Fibroblast of skin of abdomen (primary cell): ENCODE measurements around the gene SCOC.
"Not testable (repeated sequence)": the region's sequence is repeated elsewhere in the genome, so short reads cannot be mapped to it uniquely, and the experiment has no call there.

Experiments
- DNase-seq: peaks from one replicate; pipeline ENCODE4 v3.0.0-alpha.2; 2013

Gene SCOC

DNA sequence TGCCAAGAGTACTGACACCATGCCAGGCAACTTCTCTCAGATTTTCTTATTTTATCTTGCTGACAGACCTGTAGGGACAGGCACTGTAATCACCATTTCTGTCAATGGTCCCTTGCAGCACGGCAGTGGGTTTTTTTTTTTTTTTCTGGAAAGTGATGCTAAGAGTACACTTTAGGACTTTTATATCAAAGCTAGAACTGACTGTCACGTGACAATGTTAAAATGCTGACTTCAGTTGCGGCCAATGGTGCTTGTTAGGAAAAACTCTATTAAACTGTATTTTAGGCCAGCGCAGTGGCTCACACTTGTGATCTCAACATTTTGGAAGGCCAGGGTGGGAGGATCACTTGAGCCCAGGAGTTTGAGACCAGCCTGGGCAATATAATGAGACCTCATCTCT is 12.3 kb upstream of the SCOC start:
- DNase-seq, result no peak

GRCh38 chr4:140363051-140363450 is 10.4 kb upstream of the SCOC start:
- no peak for DNase-seq

DNA sequence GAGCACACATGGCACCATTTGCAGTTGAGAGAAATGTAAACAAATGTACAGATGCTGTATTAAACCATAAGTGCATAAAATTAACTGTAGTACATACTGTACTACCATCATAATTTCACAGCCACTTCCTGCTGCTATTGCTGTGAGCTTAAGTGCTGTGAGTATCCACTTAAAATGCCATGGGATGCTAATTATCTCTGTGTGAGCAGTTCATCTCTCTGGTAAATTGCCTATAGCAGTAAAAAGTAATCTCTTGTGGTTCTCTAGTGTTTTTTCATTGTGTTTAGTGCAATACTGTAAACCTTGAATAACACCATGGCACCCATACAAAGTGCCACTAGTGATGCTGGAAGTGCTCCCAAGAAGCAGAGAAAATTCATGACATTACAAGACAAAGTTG is 9.9 kb upstream of the SCOC start:
- DNase-seq, result no peak

- DNase-seq, result peak; percentile 52
Measured at GRCh38 chr4:140367738-140368137, 5.7 kb upstream of the SCOC start.

DNA sequence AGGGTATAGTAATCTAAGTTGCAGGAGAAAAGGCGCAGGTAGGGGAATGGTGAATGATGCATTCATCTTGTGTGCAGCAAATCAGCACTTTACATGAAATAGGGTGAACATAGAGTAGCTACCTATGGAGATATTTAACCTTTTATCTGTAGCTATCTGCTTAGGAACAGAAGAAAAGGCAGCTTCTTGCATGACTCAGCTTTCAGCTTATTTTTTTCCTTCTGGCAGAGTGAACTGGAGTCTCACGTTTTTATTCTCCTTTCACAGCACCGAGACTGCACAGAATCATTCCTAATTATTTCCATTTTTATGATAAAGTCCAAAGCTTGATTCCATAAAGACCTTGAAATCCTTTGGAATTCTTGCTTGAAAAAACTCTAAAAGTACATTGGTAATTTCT is 4.8 kb upstream of the SCOC start:
- no peak for DNase-seq

- DNase-seq, result peak; percentile 10
Measured at GRCh38 chr4:140372751-140373327, 607 bp upstream of the SCOC start.

DNA sequence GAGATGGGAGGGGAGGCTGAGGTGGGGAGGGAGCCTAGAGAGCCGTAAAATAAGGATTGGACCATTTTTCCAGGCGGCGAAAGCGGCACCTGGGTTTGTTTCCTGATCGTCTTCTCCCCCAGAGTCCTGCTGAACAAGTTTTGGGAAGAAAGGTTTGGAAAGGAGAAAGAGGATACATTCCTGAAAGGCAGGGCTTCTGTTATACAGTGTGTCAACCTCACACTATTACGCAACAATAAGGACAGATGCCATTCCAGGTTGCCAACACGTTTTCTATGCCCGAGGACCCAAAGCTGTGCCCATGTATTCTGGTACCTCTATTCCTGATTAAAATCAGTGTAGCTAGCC is 658 bp downstream of the SCOC start:
- DNase-seq, result no peak

- no peak for DNase-seq
Measured at GRCh38 chr4:140382732-140383131, 9.3 kb downstream of the SCOC start.

DNA sequence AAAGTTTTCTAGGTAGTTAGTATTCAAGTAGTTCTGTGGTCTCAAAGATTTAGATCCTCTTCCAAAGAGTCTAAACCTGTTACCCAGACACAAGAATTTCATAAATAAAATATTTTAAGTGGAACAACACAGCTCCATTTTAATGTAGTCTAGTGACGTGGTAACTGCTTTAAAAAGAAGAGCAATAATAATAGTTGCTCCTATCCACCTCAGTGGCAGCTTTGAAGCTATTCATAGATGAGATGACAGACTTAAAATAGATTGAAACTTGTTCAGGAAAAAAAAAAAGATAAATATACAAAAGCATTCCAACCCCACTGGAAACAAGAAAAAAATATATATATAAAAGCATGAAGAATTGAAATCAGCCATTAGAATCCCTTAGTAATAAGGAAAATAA is 14.6 kb downstream of the SCOC start:
- no peak for DNase-seq

GRCh38 chr4:140395668-140396067 is 22.2 kb downstream of the SCOC start:
- DNase-seq, result no peak

- DNase-seq, result no peak
Measured at GRCh38 chr4:140400111-140400510, 26.7 kb downstream of the SCOC start.

- DNase-seq, result no peak
Measured at GRCh38 chr4:140406292-140406691, 32.8 kb downstream of the SCOC start.

GRCh38 chr4:140408974-140409373 is 35.5 kb downstream of the SCOC start:
- no peak for DNase-seq

- not testable (repeated sequence) for DNase-seq
Measured at GRCh38 chr4:140413130-140413969, 39.9 kb downstream of the SCOC start.

GRCh38 chr4:140423106-140423505 is 49.7 kb downstream of the SCOC start:
- peak; percentile 45 for DNase-seq

DNA sequence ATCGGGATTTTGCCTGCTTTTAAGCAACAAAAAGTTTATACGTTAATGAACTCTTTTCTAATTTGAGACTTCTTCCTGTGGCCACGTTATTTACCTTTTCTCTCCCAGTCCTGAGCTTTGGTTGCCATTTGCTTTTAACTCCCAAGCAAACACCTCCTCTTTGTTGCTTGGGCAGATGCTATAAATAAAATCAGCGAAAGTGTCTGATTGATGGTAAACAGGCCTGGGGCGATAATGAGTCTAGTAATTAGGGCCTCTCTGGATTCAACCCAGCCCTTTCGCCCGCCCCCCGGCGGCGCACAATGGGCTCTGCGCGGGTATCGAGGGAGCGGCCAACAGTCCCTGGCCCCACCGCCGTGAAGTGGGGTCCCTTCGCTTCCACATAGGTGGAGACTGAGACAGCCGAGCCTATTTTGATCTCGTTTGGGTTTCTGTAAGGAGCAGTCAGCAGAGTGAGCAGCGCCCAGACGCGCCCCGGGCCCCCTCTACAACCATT is 53.2 kb downstream of the SCOC start:
- DNase-seq, result no peak

- DNase-seq, result peak; percentile 70
Measured at GRCh38 chr4:140427106-140427918, 53.9 kb downstream of the SCOC start, which contains the start of gene CLGN. TSS of gene CLGN (minus strand) at chr4:140427648. CDS start at chr4:140413078, 14,570 bp downstream.

DNA sequence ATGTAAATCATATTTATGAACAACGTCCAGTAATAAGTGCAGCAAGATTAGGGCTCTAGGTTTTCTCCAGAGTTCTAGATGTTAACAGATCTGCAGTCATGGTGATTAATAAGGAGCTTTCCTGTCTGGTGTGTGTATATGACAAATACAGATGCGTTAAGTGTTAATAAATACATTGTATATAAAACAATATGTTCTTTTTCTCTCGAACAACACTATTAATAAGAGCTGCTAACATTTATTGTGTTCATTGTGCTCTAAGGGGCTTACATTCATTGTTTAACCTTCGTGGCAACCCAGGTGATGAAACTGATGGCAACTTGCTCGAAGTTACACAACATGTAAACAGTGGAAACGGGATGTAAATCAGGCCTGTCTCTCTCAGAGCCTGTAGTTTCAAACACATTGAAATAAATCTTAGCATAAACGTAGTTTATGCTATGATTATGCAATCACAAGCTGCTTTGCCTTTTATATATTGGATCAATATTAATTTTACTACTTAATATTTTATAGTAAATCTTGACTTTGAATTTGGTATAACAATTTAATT is 54.5 kb downstream of the SCOC start:
- DNase-seq, result peak; percentile 23
